GM08714 (cell line): ENCODE data around the gene FER.
"Not testable (repeated sequence)": the region's sequence is repeated elsewhere in the genome, so short reads cannot be mapped to it uniquely, and the experiment has no call there.

ENCODE experiments used
- H3K4me3 ChIP-seq: fragments of 200-500 bp; sonication (Bioruptor generic); 2 replicates; pipeline ENCODE4 v1.5.1; 2014; ENCODE audit warnings: mild to moderate bottlenecking, low read length, inconsistent platforms
- ZNF274 ChIP-seq: IDR thresholded peaks from 2 replicates; pipeline ENCODE4 v1.6.1; 2012; ENCODE audit warnings: mild to moderate bottlenecking, low read depth, low read length

Gene FER

GRCh38 chr5:108765647-108766046 lies 17.9 kb downstream of the FER start:
- TF ChIP-seq ZNF274: no peak
- no peak overlapping the region for H3K4me3 ChIP-seq

- not testable (repeated sequence) for H3K4me3 ChIP-seq
Observed at GRCh38 chr5:108766916-108767315, 19.2 kb downstream of the FER start.

DNA sequence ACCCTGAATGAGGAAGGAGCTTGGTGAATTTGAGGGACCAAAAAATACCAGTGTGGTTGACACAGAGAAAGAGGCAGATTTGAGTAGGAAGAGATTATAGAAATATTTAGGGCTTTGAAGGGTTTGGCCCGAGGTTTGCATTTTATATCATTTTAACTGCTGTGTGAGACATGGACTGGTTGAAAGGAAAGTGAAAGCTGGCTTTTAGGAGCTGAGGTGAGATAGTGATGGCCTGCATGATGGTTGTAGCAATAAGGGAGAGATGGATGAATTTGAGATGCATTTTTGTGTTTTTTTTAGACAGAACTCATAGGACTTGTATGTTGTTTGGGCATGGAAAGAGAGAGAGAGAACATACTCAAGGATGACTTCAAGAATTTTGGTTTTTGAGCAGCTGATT lies 21.7 kb downstream of the FER start:
- TF ChIP-seq ZNF274: no peak
- no peak overlapping the region; the same call in 1 of the 2 replicates for H3K4me3 ChIP-seq

- H3K4me3 ChIP-seq: no peak overlapping the region
- TF ChIP-seq ZNF274: no peak
Observed at GRCh38 chr5:108772626-108773025, 24.9 kb downstream of the FER start.

- no peak overlapping the region for H3K4me3 ChIP-seq
- TF ChIP-seq ZNF274: no peak
Observed at GRCh38 chr5:108773330-108773729, 25.6 kb downstream of the FER start.

DNA sequence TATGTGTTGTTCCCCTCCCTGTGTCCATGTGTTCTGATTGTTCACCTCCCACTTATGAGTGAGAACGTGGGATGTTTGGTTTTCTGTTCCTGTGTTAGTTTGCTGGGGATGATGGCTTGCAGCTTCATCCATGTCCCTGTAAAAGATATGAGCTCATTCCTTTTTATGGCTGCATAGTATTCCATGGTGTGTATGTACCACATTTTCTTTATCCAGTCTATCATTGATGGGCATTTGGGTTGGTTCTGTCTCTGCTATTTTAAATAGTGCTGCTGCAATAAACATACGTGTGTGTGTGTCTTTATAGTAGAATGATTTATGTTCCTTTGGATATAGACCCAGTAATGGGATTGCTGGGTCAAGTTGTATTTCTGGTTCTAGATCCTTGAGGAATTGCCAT lies 26.4 kb downstream of the FER start:
- not testable (repeated sequence) for H3K4me3 ChIP-seq

DNA sequence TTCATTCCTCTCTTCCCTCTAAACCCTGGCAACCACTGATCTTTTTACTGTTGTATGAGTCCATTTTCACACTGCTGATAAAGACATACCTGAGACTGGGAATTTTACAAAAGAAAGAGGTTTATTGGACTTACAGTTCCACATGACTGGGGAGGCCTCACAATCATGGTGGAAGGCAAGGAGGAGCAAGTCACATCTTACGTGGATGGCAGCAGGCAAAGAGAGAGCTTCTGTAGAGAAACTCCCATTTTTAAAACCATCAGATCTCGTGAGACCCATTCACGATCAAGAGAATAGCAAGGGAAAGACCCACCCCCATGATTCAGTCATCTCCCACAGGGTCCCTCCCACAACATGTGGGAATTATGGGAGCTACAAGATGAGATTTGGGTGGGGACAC lies 29.9 kb downstream of the FER start:
- not testable (repeated sequence) for H3K4me3 ChIP-seq

GRCh38 chr5:108784577-108784976 lies 36.9 kb downstream of the FER start:
- H3K4me3 ChIP-seq: not testable (repeated sequence)

DNA sequence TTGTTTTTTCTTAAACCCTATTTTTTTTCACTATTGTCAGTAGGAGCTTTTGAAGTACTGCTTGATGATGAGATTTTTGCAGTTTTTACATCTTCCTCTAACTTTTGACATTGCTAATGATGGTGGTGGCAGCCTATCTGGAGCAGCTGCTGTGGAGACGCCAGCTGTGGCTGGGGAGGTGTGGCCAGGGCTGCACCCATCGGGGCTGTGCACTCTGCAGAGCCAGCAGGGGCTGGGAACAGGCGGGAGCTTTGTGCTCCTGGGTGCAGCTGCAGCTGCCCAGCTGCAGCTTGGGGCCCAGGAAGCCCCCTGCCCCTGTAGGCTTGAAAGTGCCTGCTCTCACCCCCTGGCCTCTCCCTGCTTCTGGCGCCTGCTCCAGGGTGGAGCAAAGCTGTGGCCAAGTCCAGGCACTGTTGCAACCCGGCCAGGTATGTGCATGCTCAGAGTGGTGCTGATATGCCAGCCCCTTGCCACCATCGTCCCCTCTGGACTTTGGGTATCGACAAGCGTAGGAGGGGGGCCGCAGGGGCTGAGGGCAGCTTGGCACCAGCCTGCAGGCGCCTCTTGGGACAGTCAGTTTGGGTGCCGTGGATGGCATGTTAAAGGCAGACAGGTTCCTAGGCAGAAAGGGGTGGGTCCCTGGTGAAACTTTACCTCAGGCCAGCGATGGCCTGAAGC lies 39.2 kb downstream of the FER start:
- no peak for TF ChIP-seq ZNF274
- no peak overlapping the region for H3K4me3 ChIP-seq

DNA sequence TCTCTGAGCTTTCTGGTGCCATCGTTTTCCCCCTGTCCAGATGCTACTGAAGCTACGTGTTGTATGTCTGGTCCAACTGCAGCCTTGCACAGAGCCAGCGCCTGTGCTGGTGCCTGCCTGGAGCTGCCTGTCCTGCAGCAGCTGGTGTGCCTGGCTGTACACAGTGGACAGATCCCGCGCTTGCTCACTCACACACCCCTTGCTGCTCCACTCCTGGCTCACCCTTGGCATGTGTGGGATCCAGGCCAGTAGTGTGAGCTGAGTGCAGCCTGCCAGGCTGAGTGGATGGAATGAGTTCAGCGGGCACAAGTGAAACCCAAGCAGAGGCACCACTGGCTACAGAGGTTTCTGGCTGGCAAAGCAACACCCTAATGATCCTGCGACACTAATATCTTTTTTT lies 40.4 kb downstream of the FER start:
- TF ChIP-seq ZNF274: no peak
- H3K4me3 ChIP-seq: no peak overlapping the region

GRCh38 chr5:108793207-108793606 lies 45.5 kb downstream of the FER start:
- H3K4me3 ChIP-seq: no peak overlapping the region

DNA sequence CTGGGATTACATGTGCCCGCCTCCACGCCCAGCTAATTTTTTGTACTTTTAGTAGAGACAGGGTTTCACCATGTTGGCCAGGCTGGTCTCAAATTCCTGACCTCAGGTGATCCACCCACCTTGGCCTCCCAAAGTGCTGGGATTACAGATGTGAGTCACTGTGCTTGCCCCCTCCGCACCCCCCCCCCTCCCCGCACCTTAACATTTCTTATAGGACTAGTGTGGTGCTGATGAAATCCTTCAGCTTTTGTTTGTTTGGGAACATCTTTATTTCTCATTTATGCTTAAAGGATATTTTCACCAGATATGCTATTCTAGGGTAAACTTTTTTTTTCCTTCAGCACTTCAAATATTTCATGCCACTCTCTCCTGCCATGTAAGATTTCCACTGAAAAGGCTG lies 46.7 kb downstream of the FER start:
- H3K4me3 ChIP-seq: not testable (repeated sequence)

More at GRCh38 chr5:108793207-108793606, 45.5 kb downstream of the FER start:
- no peak for TF ChIP-seq ZNF274

DNA sequence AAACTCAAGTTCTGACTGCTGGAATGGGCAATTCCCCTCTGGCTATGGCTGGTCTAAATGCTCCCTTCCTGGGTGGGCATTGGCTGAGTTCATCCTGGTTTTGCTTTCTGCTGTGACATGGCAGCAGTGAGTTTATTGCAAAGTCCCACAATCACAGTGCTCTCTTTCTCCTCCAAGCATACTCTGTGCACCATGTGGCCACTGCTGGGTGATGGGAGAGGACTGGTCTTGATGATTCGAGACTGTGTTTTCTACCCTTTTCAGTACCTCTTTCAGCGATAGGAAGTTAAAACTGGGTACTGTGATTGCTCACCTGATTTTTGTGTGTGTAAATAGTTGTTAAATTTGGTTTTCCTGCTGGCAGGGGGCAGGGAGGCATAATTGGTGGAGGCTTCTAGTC lies 49.7 kb downstream of the FER start:
- no peak overlapping the region for H3K4me3 ChIP-seq
- TF ChIP-seq ZNF274: no peak

- no peak for TF ChIP-seq ZNF274
- no peak overlapping the region for H3K4me3 ChIP-seq
Observed at GRCh38 chr5:108797986-108798385, 50.3 kb downstream of the FER start.

DNA sequence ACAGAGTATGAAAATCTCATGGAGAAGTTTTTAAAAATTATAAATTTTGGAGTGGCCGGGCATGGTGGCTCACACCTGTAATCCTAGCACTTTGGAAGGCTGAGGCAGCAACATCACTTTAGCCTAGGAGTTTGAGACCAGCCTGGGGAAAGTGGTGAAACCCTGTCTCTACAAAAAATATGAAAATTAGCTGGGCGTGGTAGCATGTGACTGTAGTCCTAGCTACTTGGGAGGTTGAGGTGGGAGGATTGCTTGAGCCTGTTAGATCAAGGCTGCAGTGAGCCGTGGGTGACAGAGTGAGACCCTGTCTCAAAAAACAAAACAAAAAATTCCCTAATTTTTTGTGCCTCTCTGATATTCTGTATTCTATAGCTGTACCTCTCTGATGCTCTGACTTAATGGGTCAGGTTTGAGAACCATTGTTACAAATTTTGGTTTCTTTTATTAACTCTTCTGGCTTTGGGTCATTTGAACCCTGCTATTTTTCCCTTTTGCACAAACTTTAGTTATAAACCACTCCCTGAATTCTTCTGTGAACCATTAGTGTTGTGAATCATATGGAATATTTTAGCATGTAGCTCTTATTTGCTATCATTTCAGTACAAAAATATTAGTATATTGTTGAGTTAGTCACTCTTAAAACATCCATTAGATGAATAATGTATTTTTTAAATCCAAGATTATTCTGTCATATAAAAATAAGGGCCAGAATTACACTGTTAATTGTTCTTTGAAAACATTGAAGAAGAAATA lies 51.0 kb downstream of the FER start:
- TF ChIP-seq ZNF274: no peak
- no peak overlapping the region for H3K4me3 ChIP-seq

DNA sequence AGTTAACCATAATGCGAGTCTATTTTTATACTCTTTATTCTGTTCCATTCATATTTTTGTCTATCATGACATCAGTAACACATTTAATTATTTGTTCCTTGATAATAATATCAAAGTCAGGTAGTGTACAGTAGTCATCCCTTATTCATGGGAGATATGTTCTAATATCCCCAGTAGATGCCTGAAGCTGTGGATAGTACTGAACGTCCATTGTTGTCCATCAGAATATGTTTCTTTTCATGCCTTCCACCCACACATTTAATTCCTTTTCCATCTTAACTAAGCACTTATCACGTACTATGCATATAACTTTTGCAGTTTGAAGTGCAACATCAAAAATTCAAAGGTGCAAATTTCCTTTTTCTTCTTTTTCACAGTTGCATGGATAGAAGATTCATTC lies 53.6 kb downstream of the FER start:
- H3K4me3 ChIP-seq: no peak overlapping the region
- TF ChIP-seq ZNF274: no peak

GRCh38 chr5:108801776-108802175 lies 54.1 kb downstream of the FER start:
- H3K4me3 ChIP-seq: no peak overlapping the region

More at GRCh38 chr5:108801776-108802175, 54.1 kb downstream of the FER start:
- TF ChIP-seq ZNF274: no peak
